G401.6 (cell line): ENCODE results near the gene SLCO6A1.
"Not testable (repeated sequence)": the region's sequence is repeated elsewhere in the genome, so short reads cannot be mapped to it uniquely, and the experiment has no call there.

Source experiments
- FAIRE-seq: peaks from 2 replicates; lab custom pipeline; 2012; peaks lifted over from hg19 to GRCh38; lab: Jason Lieb, UNC

SLCO6A1 gene, protein sequence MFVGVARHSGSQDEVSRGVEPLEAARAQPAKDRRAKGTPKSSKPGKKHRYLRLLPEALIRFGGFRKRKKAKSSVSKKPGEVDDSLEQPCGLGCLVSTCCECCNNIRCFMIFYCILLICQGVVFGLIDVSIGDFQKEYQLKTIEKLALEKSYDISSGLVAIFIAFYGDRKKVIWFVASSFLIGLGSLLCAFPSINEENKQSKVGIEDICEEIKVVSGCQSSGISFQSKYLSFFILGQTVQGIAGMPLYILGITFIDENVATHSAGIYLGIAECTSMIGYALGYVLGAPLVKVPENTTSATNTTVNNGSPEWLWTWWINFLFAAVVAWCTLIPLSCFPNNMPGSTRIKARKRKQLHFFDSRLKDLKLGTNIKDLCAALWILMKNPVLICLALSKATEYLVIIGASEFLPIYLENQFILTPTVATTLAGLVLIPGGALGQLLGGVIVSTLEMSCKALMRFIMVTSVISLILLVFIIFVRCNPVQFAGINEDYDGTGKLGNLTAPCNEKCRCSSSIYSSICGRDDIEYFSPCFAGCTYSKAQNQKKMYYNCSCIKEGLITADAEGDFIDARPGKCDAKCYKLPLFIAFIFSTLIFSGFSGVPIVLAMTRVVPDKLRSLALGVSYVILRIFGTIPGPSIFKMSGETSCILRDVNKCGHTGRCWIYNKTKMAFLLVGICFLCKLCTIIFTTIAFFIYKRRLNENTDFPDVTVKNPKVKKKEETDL

DNA sequence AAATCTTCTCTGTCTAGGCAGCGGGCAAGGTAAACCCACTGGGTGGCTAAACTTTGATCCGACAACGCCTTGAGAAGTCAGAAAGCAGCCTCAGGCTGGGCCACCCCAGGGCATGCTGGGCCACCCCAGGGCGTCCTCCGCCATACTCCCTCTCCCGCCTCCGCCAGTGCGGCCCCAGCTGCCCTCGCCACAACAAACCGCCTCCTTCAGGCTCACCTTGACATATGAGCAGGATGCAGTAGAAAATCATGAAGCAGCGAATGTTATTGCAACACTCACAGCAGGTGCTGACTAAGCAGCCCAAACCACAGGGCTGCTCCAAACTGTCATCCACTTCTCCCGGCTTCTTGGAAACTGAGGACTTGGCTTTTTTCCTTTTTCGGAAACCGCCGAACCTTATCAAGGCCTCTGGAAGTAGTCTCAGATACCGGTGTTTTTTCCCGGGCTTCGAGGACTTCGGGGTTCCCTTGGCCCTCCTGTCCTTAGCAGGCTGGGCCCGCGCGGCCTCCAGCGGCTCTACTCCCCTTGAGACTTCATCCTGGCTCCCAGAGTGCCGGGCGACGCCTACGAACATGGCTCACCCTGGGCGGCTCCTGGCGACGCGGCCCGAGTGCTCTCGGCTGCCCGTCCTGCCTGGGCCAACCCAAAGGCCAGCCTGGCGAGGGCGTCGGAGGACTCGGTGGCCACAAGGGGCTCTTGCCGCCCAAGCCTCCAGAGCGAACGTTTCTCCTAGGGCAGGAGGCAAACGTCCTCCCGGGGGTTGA lies at the start of gene SLCO6A1:
TSS of gene SLCO6A1 (minus strand) at position 731 of the 764 bp plus-strand sequence. CDS start at position 574, 157 bp downstream.
- no peak for FAIRE-seq

DNA sequence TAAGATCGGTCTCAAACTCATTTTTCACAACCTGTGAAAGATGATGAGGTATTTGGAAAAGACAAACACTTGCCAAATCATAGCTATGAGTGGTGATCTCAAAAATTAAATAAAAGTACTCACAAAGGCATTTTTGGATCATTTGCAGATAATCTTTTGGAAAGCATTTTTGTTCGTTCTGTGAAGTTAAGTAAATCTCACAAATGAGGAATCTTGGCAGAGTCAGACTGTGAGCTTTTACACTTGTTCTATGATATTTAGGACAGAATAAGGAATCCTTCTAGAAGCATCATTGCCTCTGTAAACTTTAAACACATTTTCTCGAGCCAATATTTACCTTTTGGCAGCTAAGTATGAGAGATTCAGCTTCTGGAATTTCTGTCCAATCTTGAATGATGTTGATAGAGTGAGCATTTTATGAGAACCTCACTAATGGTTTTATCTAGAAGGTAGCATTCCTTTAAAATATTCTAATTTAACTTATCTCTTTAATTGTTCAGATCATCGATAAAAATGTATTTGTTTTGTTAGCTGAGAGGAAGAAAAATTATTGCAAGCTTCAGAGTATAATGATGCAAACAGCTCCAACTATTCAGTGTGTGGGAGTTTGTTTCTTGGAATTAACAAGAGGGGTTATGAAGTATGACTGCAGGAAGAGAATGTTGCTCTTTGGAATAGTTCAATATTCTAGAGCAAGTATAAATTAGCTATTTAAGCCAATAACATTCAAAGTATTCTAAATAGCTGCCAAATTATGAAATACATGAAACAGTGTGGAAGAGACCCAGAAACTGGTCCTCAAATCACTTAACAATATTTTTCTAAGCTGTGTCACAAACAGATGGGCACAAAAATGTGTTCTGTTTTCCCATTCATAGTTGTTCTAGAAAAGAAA lies 48.6 kb upstream of the SLCO6A1 start:
- no peak for FAIRE-seq

GRCh38 chr5:102545175-102545574 lies 46.4 kb upstream of the SLCO6A1 start:
- no peak for FAIRE-seq

DNA sequence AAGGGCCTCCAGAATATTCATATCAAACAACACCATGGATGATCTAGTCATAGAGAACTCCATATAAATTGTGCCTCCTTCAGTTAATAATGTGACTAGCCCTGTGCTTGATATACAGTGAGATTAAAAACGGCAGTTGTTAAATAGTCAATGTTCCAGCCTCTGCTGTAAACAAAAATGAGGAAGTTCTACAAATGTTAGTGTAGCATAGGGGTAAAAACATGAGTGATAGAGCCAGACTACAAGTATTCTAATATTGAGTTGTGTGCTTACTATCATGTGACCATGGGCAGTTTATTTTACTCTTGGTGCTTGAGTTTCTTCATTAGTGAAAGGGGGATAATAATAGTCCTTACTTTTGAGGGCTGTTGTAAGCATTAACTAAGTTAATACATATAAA lies 43.3 kb upstream of the SLCO6A1 start:
- FAIRE-seq, result no peak

- no peak for FAIRE-seq
These were observed 41.4 kb upstream of the SLCO6A1 start for GRCh38 chr5:102539996-102540728.

DNA sequence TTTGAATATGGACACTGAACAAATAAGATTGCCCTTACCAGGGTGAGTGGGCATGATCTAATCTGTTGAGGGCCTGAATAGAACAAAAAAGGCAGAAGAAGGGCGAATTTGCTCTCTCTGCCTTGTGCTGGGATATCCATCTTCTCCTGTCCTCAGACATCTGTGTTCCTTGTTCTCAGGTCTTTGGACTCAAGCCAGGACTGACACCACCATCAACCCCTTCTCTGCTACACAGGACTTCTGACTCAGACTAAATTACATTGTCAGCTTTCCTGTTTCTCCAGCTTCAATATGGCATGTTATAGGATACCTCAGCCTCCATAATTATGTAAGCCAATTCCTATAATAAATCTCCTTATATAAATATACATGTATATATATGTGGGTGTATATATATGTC lies 40.8 kb upstream of the SLCO6A1 start:
- FAIRE-seq, result no peak

DNA sequence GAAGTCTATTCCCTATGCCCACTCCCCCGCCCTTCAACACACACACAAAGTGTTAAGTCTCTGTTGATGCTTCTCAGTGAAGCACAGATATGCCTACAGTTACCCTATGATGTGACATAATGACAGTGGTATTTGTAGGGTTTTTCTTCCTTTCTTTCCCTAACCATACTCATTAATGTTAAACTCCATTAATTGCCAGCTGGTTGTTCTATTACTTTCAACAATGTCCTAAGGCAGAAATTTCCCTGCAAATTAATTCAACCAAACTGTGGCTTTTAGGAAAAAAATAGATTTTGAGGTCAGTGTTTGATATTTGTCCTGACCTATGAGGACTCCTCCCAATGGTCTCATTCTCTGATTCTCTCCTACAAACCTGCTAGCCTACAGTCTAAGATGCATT lies 38.2 kb upstream of the SLCO6A1 start:
- no peak for FAIRE-seq

DNA sequence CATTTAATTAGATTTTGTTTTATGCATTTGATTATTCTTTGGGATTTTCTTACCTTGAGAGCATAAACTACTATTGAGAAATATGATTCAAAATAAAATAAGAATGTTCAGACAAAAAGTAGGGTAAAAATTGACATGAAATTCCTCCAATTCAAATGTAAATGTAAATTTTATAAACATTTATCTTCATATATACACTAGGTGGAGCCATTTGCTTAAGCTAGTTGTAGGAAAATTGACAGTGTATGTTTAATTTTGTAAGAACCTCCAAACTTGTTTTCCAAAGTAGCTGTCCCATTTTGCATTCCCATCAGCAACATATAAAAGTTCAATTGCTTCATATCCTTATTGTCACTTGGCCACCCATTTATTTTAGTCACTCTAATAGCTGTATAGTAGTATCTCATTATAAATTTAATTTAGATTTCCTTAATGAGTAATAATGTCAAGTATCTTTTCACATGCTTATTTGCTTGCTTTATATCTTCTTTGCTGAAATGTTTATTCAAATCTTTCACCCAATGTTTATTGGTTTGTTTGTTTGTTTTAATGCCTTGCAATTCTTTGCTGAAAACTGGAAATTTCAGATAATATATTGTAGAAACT lies 37.6 kb upstream of the SLCO6A1 start:
- FAIRE-seq, result peak; percentile 85

DNA sequence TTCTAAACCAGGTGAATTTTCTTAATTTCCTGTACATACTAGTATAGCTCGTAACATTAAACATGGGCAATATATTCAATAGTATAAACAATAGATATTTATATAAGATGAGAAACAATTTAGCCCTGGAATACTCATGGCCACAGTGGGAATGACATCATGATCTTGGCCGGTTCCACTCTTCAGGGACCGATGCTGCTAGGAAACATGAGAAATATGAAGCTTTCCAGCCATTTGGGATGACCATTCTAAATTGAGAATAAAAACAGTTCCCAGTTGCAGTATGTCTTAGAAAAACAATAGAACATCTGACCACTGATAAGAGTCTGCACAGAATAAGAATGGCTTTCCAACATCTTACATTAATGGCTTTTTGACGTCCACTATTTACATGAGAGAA lies 33.3 kb upstream of the SLCO6A1 start:
- FAIRE-seq, result no peak

- FAIRE-seq, result no peak
These were observed 32.7 kb upstream of the SLCO6A1 start for GRCh38 chr5:102531506-102531905.

DNA sequence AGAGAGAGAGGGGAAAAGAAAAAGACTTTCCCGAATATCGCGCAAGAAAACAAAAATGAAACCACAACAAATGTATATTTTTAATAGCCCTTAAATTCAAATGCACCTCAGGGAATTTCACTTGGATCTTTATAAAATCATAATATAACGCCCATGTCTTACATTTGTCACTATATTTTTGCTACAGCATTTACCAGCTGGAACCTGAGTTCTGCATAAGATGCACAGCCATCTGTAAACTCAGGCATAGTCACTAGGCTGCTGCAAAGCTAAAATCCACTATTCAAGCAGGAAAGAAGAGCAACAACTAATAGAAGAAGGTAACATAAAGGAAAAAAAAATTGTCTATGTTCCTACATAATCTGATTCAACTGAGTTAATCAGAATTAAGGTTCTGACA lies 30.6 kb upstream of the SLCO6A1 start:
- FAIRE-seq, result no peak

GRCh38 chr5:102529031-102529430 lies 30.2 kb upstream of the SLCO6A1 start:
- no peak for FAIRE-seq

DNA sequence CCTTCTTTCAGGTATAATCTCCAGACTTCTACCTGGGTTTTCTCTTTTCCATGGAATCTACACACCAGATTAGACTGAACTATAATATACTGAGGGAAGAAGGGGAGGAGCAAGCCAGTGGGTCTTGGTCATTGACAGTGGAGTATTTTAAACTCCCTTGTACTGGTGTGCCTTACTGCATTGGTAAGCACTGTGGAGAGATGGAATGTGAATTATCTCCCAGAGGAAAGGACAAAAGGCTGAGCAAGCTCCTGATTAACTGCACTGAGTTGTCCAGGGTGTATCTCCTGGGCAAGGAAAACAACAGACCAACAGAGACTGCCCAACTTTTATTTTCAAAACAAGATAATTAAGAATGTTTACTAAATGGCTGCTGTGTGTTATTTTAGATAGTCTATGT lies 29.8 kb upstream of the SLCO6A1 start:
- FAIRE-seq, result no peak

DNA sequence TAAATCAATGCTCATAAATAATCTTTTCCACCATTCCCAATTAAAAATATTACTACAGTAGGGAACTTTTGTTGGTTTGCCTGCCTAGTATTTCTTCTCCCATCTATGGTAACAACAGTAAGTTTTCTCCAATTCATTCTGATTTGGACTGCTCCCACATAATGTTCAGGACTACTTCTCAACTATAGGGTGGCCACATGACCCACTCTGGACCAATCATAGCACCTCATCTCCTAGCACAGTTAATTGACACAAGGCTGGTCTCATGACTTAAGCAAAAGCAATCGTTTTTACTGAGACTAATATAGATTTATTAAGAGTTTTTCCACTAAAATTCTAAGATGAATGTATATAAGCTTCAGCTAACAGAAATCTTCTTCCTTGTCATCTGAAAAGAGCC lies 28.7 kb upstream of the SLCO6A1 start:
- FAIRE-seq, result no peak

DNA sequence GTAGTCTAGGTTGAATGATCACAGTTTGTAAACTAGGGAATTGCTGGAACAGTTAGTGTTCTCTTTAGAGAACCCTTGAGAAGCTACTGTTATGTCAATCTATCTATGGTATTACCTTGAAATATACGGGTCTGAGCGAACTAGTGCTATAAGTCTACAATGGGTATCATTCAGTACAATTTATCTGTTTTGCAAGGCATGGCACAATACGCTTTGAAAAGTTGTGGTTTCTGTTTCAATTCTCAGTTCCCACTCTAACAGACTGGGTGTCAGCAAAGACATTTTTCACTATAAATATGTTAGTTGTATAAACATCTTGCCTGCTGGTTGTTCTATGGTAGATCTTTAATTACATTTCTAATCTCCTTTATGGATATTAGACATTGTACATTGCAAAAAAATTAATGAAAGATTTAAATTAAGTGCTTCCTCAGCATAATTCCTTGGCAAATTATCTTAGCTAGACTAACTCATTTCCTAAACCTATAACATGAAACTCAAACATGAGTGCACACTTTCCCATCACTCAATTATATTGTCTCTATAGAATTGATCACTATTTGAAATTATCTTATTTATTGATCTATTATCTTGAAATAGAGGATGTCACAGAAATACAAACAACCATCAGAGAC lies 24.9 kb upstream of the SLCO6A1 start:
- no peak for FAIRE-seq

GRCh38 chr5:102511666-102512065 lies 12.9 kb upstream of the SLCO6A1 start:
- FAIRE-seq, result no peak

DNA sequence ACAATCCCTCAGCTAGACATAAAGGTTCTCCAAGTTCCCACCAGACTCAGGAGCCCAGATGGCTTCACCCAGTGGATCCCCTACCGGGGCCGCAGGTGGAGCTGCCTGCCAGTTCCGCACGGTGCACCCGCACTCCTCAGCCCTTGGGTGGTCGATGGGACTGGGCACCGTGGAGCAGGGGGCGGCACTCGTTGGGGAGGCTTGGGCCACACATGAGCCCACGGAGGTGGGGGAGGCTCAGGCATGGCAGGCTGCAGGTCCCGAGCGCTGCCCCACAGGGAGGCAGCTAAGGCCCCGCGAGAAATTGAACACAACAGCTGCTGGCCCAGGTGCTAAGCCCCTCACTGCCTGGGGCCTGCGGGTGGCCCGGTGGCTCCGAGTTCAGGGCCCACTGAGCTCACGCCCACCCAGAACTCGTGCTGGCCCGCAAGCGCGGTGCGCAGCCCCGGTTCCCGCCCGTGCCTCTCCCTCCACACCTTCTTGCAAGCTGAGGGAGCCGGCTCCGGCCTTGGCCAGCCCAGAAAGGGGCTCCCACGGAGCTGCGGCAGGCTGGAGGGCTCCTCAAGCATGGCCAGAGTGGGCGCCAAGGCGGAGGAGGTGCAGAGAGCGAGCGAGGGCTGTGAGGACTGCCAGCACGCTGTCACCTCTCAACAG lies 7.4 kb downstream of the SLCO6A1 start:
- not testable (repeated sequence) for FAIRE-seq

DNA sequence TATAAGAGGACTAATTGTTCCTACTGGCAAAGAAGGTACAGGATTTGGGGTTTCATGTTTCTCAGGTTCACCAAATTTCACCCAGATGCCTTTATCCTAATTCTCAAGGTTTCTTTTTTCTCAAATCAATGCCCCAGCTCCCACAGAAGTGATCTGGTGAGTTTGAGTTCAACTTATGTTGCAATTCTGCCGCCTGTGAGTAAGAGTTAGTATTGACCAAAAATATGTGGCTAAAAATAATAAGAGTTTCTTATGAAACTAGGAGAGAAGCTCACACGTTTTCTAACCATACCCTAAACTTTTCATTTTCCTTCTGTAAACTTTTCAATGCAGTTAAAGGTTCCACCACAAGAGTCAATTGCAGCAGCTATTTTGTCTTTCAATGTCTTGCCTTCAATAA lies 15.1 kb downstream of the SLCO6A1 start:
- FAIRE-seq, result no peak

- no peak for FAIRE-seq
These were observed 17.6 kb downstream of the SLCO6A1 start for GRCh38 chr5:102481054-102481715.
